ENCODE measurements around the gene PPFIA2. TPM values are rescaled to one million over a fixed set of nuclear protein-coding genes. Genes with fewer than 3 reads are reported as not detected.

The PPFIA2 gene
- total RNA-seq, 3 donors from 2014 or later = 1.1 to 2.9 (median 2.6) TPM

- H3K9me3 ChIP-seq = no peaks in the 10 kb centered on the region
- H3K4me1 ChIP-seq (ENCODE audit: low read depth) = no peaks in the 10 kb centered on the region
- DNase-seq = no peak
- H3K4me3 ChIP-seq = no peak overlapping the region
- intact Hi-C loops (cut with DNase I, micrococcal nuclease) = no loop called here
- H3K36me3 ChIP-seq (ENCODE audit: low read depth) = no peaks in the 10 kb centered on the region
- TF ChIP-seq CTCF (IDR thresholded peaks at IDR 0.05) = no peak
- no peak for ATAC-seq
Observed at GRCh38 chr12:81705586-81705985, 53.6 kb downstream of the PPFIA2 start.

GRCh38 chr12:81699551-81699950 is 59.6 kb downstream of the PPFIA2 start:
- ATAC-seq (no peak), DNase-seq (no peak)
- H3K4me3 ChIP-seq = no peak overlapping the region
- intact Hi-C loops (cut with DNase I, micrococcal nuclease) = no loop called here
- no peaks in the 10 kb centered on the region for H3K36me3 ChIP-seq (ENCODE audit: low read depth)
- H3K4me1 ChIP-seq (ENCODE audit: low read depth) = no peaks in the 10 kb centered on the region
- no peak for TF ChIP-seq CTCF (IDR thresholded peaks at IDR 0.05)
- no peaks in the 10 kb centered on the region for H3K9me3 ChIP-seq

GRCh38 chr12:81692008-81692407 is 67.1 kb downstream of the PPFIA2 start:
- no peaks in the 10 kb centered on the region for H3K4me1 ChIP-seq (ENCODE audit: low read depth)
- no peak overlapping the region for H3K4me3 ChIP-seq
- ATAC-seq = no peak
- no peak for TF ChIP-seq CTCF (IDR thresholded peaks at IDR 0.05)
- H3K36me3 ChIP-seq (ENCODE audit: low read depth) = no peaks in the 10 kb centered on the region
- H3K9me3 ChIP-seq = no peaks in the 10 kb centered on the region
- intact Hi-C loops (cut with DNase I, micrococcal nuclease) = no loop called here
- no peak for DNase-seq

- no peaks in the 10 kb centered on the region for H3K36me3 ChIP-seq (ENCODE audit: low read depth)
- DNase-seq = no peak
- TF ChIP-seq CTCF (IDR thresholded peaks at IDR 0.05) = no peak
- intact Hi-C loops (cut with DNase I, micrococcal nuclease) = no loop called here
- no peaks in the 10 kb centered on the region for H3K9me3 ChIP-seq
- ATAC-seq = no peak
- H3K4me3 ChIP-seq = no peak overlapping the region
- H3K4me1 ChIP-seq (ENCODE audit: low read depth) = no peaks in the 10 kb centered on the region
Observed at GRCh38 chr12:81683881-81684280, 75.3 kb downstream of the PPFIA2 start.

GRCh38 chr12:81679614-81680013 is 79.5 kb downstream of the PPFIA2 start:
- Histone ChIP-seq H3K4me3 (no peak overlapping the region), H3K36me3 (ENCODE audit: low read depth) (no peaks in the 10 kb centered on the region), H3K9me3 (no peaks in the 10 kb centered on the region), H3K4me1 (ENCODE audit: low read depth) (no peaks in the 10 kb centered on the region)
- intact Hi-C loops (cut with DNase I, micrococcal nuclease) = no loop called here
- ATAC-seq (no peak), DNase-seq (no peak)
- TF ChIP-seq CTCF (IDR thresholded peaks at IDR 0.05) = no peak

GRCh38 chr12:81670759-81671158 is 88.4 kb downstream of the PPFIA2 start:
- intact Hi-C loops (cut with DNase I, micrococcal nuclease) = no loop called here
- ATAC-seq (no peak), DNase-seq (no peak)
- no peak for TF ChIP-seq CTCF (IDR thresholded peaks at IDR 0.05)
- no peaks in the 10 kb centered on the region for H3K9me3 ChIP-seq
- H3K4me1 ChIP-seq (ENCODE audit: low read depth) = no peaks in the 10 kb centered on the region
- no peak overlapping the region for H3K4me3 ChIP-seq
- no peaks in the 10 kb centered on the region for H3K36me3 ChIP-seq (ENCODE audit: low read depth)

Data from mucosa of descending colon (tissue), 3 donors.